AG04450 (cell line): ENCODE results near the gene MED23. TPM values are rescaled to one million over a fixed set of nuclear protein-coding genes. Genes with fewer than 3 reads are reported as not detected.

Experiments
- CTCF ChIA-PET: fragments of 300-600, 350-600 bp; formaldehyde crosslinking; extraction: SDS; loops from one replicate; lab custom pipeline; 2022; ENCODE audit warnings: antibody characterized with exemption, inconsistent platforms; lab: Charles Lee
- POLR2A ChIA-PET: fragments of 350-600 bp; formaldehyde crosslinking; extraction: SDS; loops from one replicate; lab custom pipeline; 2021; ENCODE audit warnings: antibody characterized with exemption, inconsistent platforms; lab: Yijun Ruan, JAX
- DNase-seq: peaks from one replicate; pipeline ENCODE4 v3.0.0-alpha.2; 2011; ENCODE audit warnings: low read depth, low spot score
- H3K27ac ChIP-seq: one replicate; pipeline ENCODE4 v1.5.1; 2012; ENCODE audit warnings: low read depth, low read length, control low read depth
- H3K27me3 ChIP-seq: one replicate; pipeline ENCODE4 v1.6.0; 2012; ENCODE audit warnings: low read length; ENCODE audit not compliant: control insufficient read depth, insufficient read depth
- H3K4me3 ChIP-seq: 2 replicates; pipeline ENCODE4 v1.5.1; 2011; ENCODE audit warnings: mild to moderate bottlenecking, low read depth, low read length, control low read depth
- H3K9me3 ChIP-seq: 2 replicates; pipeline ENCODE4 v1.5.1; 2012; ENCODE audit warnings: low read length; ENCODE audit not compliant: control insufficient read depth, insufficient read depth
- polyA plus RNA-seq: library from polyadenylated mRNA; depleted of rRNA; stranded (reverse); fragments of >200 nt; gene quantifications from 2 replicates; pipeline ENCODE4 v1.2.3, GENCODE V29; 2011
- TF ChIP-seq, protein P1 (sequence below): IDR thresholded peaks from 2 replicates; pipeline ENCODE4 v1.5.1; 2011; ENCODE audit warnings: low read depth, low read length, control low read depth, inconsistent platforms

Gene MED23
- polyA plus RNA-seq, 1 experiment = 40.1 TPM

DNA sequence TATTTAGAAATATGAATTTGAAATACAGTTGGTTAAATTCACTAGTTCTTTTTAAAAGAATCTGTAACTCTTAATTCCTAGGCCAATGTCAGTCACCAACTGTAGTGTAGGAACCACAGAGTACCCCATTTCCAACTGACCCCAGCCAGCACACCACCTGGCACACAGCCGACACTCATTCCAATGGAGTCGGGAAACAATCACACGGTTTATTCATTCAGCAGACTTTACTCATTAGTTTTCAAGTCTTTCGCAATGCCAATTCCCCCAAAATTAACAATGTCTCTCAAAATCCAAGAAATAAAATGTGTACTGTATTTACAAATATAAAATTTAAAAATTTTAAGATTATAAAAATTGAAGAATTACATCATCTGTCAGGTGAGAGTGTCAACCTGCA lies 41.5 kb downstream of the MED23 start:
- ChIA-PET POLR2A (no interaction called here), CTCF (no interaction called here)
- Histone ChIP-seq H3K27me3 (no peaks in the 10 kb centered on the region), H3K27ac (no peak overlapping the region), H3K9me3 (no peaks in the 10 kb centered on the region), H3K4me3 (no peak overlapping the region)
- no peak for DNase-seq
- TF ChIP-seq, protein P1, sequence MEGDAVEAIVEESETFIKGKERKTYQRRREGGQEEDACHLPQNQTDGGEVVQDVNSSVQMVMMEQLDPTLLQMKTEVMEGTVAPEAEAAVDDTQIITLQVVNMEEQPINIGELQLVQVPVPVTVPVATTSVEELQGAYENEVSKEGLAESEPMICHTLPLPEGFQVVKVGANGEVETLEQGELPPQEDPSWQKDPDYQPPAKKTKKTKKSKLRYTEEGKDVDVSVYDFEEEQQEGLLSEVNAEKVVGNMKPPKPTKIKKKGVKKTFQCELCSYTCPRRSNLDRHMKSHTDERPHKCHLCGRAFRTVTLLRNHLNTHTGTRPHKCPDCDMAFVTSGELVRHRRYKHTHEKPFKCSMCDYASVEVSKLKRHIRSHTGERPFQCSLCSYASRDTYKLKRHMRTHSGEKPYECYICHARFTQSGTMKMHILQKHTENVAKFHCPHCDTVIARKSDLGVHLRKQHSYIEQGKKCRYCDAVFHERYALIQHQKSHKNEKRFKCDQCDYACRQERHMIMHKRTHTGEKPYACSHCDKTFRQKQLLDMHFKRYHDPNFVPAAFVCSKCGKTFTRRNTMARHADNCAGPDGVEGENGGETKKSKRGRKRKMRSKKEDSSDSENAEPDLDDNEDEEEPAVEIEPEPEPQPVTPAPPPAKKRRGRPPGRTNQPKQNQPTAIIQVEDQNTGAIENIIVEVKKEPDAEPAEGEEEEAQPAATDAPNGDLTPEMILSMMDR = no peak

DNA sequence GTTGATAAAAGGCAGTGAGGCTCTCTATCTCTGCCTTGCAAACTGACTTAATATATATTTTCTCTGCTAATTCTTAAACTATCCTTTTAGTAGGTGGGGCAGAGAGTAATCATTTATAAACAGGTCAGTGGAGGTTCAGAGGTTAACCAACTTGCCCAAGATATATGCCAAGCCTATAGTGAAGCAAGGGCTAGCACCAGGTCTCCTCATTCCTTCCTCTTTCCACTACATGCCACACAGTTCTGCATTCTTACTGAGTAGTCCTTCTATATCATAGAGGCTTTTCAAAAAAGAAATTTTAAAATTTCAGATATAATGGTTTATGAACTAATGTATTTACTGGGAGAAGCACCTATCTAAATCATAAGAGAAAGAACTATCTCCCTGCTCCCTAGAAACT lies 46.5 kb downstream of the MED23 start:
- CTCF ChIA-PET = no interaction called here
- TF ChIP-seq, protein P1 = no peak
- no peak for DNase-seq
- POLR2A ChIA-PET = no interaction called here
- Histone ChIP-seq H3K27ac (no peak overlapping the region), H3K4me3 (no peak overlapping the region), H3K9me3 (no peaks in the 10 kb centered on the region), H3K27me3 (no peaks in the 10 kb centered on the region)

DNA sequence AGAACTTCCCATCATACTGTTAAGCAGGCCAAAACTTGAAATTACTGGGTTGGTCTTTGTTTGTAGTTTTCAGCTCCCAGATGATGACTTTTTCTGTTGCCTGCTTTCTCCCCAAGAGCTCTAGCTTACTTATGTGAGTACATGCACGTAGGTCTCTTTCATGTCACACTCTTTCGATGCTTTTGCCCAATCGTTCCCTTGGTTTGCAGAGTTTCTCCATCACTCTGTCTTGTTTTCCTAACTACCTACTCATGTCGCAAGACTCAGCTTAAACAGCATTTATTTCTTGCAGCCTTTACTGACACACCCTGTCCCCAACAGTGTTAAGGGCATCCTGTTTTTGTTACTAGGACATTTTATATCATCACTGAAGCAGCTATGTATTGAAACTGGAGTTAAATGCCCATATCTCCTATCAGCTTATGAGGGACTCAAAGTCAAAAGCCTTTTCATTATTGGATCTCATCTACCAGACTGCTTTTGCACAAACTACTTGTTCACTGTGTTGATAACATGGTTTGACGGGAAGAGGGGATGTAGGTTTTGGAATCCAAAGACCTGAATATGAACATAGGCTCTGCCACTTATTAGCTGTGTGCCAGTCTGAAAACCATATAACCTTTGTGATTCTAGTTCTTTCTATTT lies 52.1 kb downstream of the MED23 start:
- POLR2A ChIA-PET = no interaction called here
- CTCF ChIA-PET = interaction anchor here (1.0 kb wide), 1 partner anchor 56 kb away, joined by 3 read pairs; no protein-coding TSS in a partner anchor

DNA sequence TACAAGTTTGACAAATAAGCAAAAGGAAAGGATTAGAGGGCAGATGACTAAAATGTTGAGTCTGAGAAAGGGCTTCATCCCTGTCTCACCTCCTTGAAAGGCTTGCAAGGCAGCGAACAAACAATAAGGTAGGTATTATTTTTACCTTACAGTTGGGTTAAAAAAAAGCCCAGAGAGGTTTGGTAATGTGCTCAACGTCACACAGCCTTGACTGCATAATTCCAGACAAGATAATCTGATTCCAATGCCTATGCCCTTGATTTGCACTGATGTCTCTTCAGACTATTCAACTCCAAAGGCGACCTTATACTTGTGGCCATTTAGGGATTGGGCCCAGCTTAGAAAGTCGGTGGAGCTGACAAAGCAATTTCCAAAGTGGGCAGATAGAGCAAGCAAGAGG lies 53.4 kb downstream of the MED23 start:
- Histone ChIP-seq H3K27me3 (no peaks in the 10 kb centered on the region), H3K4me3 (no peak overlapping the region), H3K27ac (no peak overlapping the region), H3K9me3 (no peaks in the 10 kb centered on the region)
- no peak for DNase-seq
- POLR2A ChIA-PET = no interaction called here
- CTCF ChIA-PET = no interaction called here
- TF ChIP-seq, protein P1 = no peak

More for the DNA sequence above, 52.1 kb downstream of the MED23 start:
- H3K4me3 ChIP-seq = no peak overlapping the region
- no peaks in the 10 kb centered on the region for H3K9me3 ChIP-seq
- DNase-seq = no peak
- H3K27ac ChIP-seq = no peak overlapping the region
- H3K27me3 ChIP-seq = no peaks in the 10 kb centered on the region
- TF ChIP-seq, protein P1 = no peak

DNA sequence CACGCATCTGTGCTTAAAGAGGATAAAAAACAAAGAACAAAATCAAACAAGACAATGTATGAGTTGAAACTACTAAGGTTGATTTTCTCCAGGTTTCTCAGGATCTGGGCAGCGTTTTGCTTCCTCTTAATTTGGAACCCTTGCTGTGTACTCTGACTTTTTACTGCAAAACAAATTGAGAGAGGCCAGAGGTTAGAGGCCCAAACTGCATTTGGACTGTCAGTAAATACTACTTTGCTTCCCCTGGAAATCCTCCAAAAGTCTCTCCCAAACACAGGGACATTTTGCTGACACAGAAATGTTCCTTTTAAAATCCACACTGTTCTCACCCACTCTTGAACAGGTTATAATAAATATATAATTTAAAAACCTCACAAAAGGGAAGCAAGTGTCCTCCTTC lies 53.9 kb downstream of the MED23 start:
- H3K27me3 ChIP-seq = no peaks in the 10 kb centered on the region
- no peak overlapping the region for H3K27ac ChIP-seq
- DNase-seq = no peak
- H3K4me3 ChIP-seq = no peak overlapping the region
- TF ChIP-seq, protein P1 = no peak
- POLR2A ChIA-PET = no interaction called here
- CTCF ChIA-PET = no interaction called here
- no peaks in the 10 kb centered on the region for H3K9me3 ChIP-seq
